ENCODE results near the gene C10orf105. TPM values are rescaled to one million over a fixed set of nuclear protein-coding genes. Genes with fewer than 3 reads are reported as not detected.

Gene C10orf105
- total RNA-seq, 1 experiment from 2014 or later, result not detected

- intact Hi-C loops (cut with micrococcal nuclease; ENCODE audit: unreplicated experiment), result loop anchor here (2.0 kb wide), 1 partner anchor 46 kb away; the partner anchor contains the start of gene VSIR
- H3K36me3 Mint-ChIP-seq (ENCODE audit: insufficient read depth, unreplicated experiment), result no peaks in the 10 kb centered on the region
- Histone ChIP-seq H3K9me3 (no peaks in the 10 kb centered on the region), H3K4me1 (peaks cover 16% of the 10 kb centered on the region), H3K4me3 (ENCODE audit: low read depth, low read length) (no peak overlapping the region), H3K36me3 (ENCODE audit: control insufficient read depth, insufficient read depth, low read length) (no peaks in the 10 kb centered on the region), H3K27me3 (replicated peaks; ENCODE audit: control insufficient read depth, insufficient read depth, low read length) (no peaks in the 10 kb centered on the region)
- BruUV-seq (replicated peaks), result no TSS peak
- H3K9me3 Mint-ChIP-seq (ENCODE audit: unreplicated experiment), result peaks cover 7% of the 10 kb centered on the region
- H3K27ac Mint-ChIP-seq (ENCODE audit: unreplicated experiment), result peak overlapping the region; percentile 58
- no peaks in the 10 kb centered on the region for H3K27me3 Mint-ChIP-seq (ENCODE audit: insufficient read depth, unreplicated experiment)
- TF ChIP-seq, protein P1, sequence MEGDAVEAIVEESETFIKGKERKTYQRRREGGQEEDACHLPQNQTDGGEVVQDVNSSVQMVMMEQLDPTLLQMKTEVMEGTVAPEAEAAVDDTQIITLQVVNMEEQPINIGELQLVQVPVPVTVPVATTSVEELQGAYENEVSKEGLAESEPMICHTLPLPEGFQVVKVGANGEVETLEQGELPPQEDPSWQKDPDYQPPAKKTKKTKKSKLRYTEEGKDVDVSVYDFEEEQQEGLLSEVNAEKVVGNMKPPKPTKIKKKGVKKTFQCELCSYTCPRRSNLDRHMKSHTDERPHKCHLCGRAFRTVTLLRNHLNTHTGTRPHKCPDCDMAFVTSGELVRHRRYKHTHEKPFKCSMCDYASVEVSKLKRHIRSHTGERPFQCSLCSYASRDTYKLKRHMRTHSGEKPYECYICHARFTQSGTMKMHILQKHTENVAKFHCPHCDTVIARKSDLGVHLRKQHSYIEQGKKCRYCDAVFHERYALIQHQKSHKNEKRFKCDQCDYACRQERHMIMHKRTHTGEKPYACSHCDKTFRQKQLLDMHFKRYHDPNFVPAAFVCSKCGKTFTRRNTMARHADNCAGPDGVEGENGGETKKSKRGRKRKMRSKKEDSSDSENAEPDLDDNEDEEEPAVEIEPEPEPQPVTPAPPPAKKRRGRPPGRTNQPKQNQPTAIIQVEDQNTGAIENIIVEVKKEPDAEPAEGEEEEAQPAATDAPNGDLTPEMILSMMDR (IDR thresholded peaks at IDR 0.05; ENCODE audit: insufficient read depth in 1 of 2, low read depth in 1 of 2, low read length in 1 of 2, severe bottlenecking in 1 of 2, unreplicated experiment in 1 of 2), result no peak
- CTCF ChIA-PET, result interaction anchor here (0.9 kb wide), 1 partner anchor 40 kb away, joined by 3 read pairs; no protein-coding TSS in a partner anchor
- no peak for DNase-seq
- POLR2A ChIA-PET, result interaction anchor here (0.5 kb wide), 1 partner anchor 404 kb away, joined by 3 read pairs; no protein-coding TSS in a partner anchor
- no peak overlapping the region for H3K4me3 Mint-ChIP-seq (ENCODE audit: unreplicated experiment)
- peaks cover 15% of the 10 kb centered on the region for H3K4me1 Mint-ChIP-seq (ENCODE audit: low read depth, unreplicated experiment)
These were observed 7.6 kb upstream of the C10orf105 start for GRCh38 chr10:71727105-71727737.

- DNase-seq, result no peak
- Histone ChIP-seq H3K4me3 (ENCODE audit: low read depth, low read length) (no peak overlapping the region), H3K4me1 (peaks cover 16% of the 10 kb centered on the region), H3K27me3 (replicated peaks; ENCODE audit: control insufficient read depth, insufficient read depth, low read length) (no peaks in the 10 kb centered on the region), H3K36me3 (ENCODE audit: control insufficient read depth, insufficient read depth, low read length) (no peaks in the 10 kb centered on the region), H3K9me3 (no peaks in the 10 kb centered on the region)
- H3K36me3 Mint-ChIP-seq (ENCODE audit: insufficient read depth, unreplicated experiment), result no peaks in the 10 kb centered on the region
- no peak overlapping the region for H3K4me3 Mint-ChIP-seq (ENCODE audit: unreplicated experiment)
- peak overlapping the region; percentile 58 for H3K27ac Mint-ChIP-seq (ENCODE audit: unreplicated experiment)
- H3K4me1 Mint-ChIP-seq (ENCODE audit: low read depth, unreplicated experiment), result peaks cover 15% of the 10 kb centered on the region
- no TSS peak for BruUV-seq (replicated peaks)
- ChIA-PET POLR2A (interaction anchor here (0.5 kb wide), 1 partner anchor 405 kb away, joined by 3 read pairs; no protein-coding TSS in a partner anchor), CTCF (interaction anchor here (0.9 to 1.1 kb wide), 2 partner anchors 40 to 47 kb away, joined by 3 read pairs; no protein-coding TSS in a partner anchor)
- H3K27me3 Mint-ChIP-seq (ENCODE audit: insufficient read depth, unreplicated experiment), result no peaks in the 10 kb centered on the region
- TF ChIP-seq, protein P1 (IDR thresholded peaks at IDR 0.05; ENCODE audit: insufficient read depth in 1 of 2, low read depth in 1 of 2, low read length in 1 of 2, severe bottlenecking in 1 of 2, unreplicated experiment in 1 of 2), result no peak
- peaks cover 8% of the 10 kb centered on the region for H3K9me3 Mint-ChIP-seq (ENCODE audit: unreplicated experiment)
- intact Hi-C loops (cut with micrococcal nuclease; ENCODE audit: unreplicated experiment), result loop anchor here (2.0 kb wide), 1 partner anchor 46 kb away; the partner anchor contains the start of gene VSIR
These were observed 7.1 kb upstream of the C10orf105 start for GRCh38 chr10:71726580-71727104.

- Mint-ChIP-seq H3K4me1 (ENCODE audit: low read depth, unreplicated experiment) (peaks cover 15% of the 10 kb centered on the region), H3K27me3 (ENCODE audit: insufficient read depth, unreplicated experiment) (no peaks in the 10 kb centered on the region), H3K4me3 (ENCODE audit: unreplicated experiment) (no peak overlapping the region), H3K36me3 (ENCODE audit: insufficient read depth, unreplicated experiment) (no peaks in the 10 kb centered on the region), H3K9me3 (ENCODE audit: unreplicated experiment) (peaks cover 8% of the 10 kb centered on the region), H3K27ac (ENCODE audit: unreplicated experiment) (peak overlapping the region; percentile 58)
- no peaks in the 10 kb centered on the region for H3K9me3 ChIP-seq
- no peak overlapping the region for H3K4me3 ChIP-seq (ENCODE audit: low read depth, low read length)
- no peaks in the 10 kb centered on the region for H3K36me3 ChIP-seq (ENCODE audit: control insufficient read depth, insufficient read depth, low read length)
- ChIA-PET POLR2A (no interaction called here), CTCF (interaction anchor here (0.9 to 1.1 kb wide), 2 partner anchors 41 to 48 kb away, joined by 3 read pairs; no protein-coding TSS in a partner anchor)
- peaks cover 16% of the 10 kb centered on the region for H3K4me1 ChIP-seq
- H3K27me3 ChIP-seq (replicated peaks; ENCODE audit: control insufficient read depth, insufficient read depth, low read length), result 0 out of 2 replicates have a peak, but pooled peaks cover under 1% of the 10 kb centered on the region
- no TSS peak for BruUV-seq (replicated peaks)
- intact Hi-C loops (cut with micrococcal nuclease; ENCODE audit: unreplicated experiment), result loop anchor here (2.0 kb wide), 1 partner anchor 47 kb away; the partner anchor contains the start of gene VSIR
- peak in 1 of 2 experiments; percentile 59 for DNase-seq
- TF ChIP-seq, protein P1 (IDR thresholded peaks at IDR 0.05; ENCODE audit: insufficient read depth in 1 of 2, low read depth in 1 of 2, low read length in 1 of 2, severe bottlenecking in 1 of 2, unreplicated experiment in 1 of 2), result peak; percentile 56 to 64
These were observed 6.5 kb upstream of the C10orf105 start for GRCh38 chr10:71725998-71726579.
